PC-9 (cell line): Measurements from ENCODE around the gene OSTN.

Experiments used
- EZH2 ChIP-seq: fragments of 200-600 bp; sonication (generic); IDR thresholded peaks from 2 replicates; pipeline ENCODE4 v1.8.0; 2017; ENCODE audit warnings: antibody characterized with exemption, low read depth
- TF ChIP-seq, protein P1 (sequence below): fragments of 200-600 bp; sonication (generic); conservative IDR thresholded peaks from 2 replicates; pipeline ENCODE4 v1.6.1; 2017; ENCODE audit warnings: mixed run types, antibody characterized with exemption, mild to moderate bottlenecking, moderate library complexity

- TF ChIP-seq, protein P1, sequence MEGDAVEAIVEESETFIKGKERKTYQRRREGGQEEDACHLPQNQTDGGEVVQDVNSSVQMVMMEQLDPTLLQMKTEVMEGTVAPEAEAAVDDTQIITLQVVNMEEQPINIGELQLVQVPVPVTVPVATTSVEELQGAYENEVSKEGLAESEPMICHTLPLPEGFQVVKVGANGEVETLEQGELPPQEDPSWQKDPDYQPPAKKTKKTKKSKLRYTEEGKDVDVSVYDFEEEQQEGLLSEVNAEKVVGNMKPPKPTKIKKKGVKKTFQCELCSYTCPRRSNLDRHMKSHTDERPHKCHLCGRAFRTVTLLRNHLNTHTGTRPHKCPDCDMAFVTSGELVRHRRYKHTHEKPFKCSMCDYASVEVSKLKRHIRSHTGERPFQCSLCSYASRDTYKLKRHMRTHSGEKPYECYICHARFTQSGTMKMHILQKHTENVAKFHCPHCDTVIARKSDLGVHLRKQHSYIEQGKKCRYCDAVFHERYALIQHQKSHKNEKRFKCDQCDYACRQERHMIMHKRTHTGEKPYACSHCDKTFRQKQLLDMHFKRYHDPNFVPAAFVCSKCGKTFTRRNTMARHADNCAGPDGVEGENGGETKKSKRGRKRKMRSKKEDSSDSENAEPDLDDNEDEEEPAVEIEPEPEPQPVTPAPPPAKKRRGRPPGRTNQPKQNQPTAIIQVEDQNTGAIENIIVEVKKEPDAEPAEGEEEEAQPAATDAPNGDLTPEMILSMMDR = peak; percentile 73
- TF ChIP-seq EZH2 = no peak
These were observed 45.3 kb downstream of the OSTN start for GRCh38 chr3:191244242-191244867.
